ENCODE data around the gene DYNLRB1.

GRCh38 chr20:34536798-34537394, 20.7 kb downstream of the DYNLRB1 start:
- TF ChIP-seq CTCF (IDR thresholded peaks at IDR 0.05): peak; percentile 62
- no peak for TF ChIP-seq ZFX (IDR thresholded peaks at IDR 0.05; ENCODE audit: borderline replicate concordance)

Data from 22Rv1 (cell line).